ENCODE results near the gene UCK1. TPM values are rescaled to one million over a fixed set of nuclear protein-coding genes. Genes with fewer than 3 reads are reported as not detected.

The UCK1 gene
- total and polyA plus RNA-seq, 4 donors: 13.4 to 34.1 (median 24.0) TPM

GRCh38 chr9:131529597-131530545 is 1.2 kb downstream of the UCK1 start:
- peaks cover 6 to 29% (median 23%) of the 10 kb centered on the region in 4 donors for H3K4me1 ChIP-seq (ENCODE audit: control insufficient read depth in 4 of 4, insufficient read depth in 4 of 4, low read length in 3 of 4)
- peak; percentile 52 for DNase-seq (ENCODE audit: low spot score)
- no peaks in the 10 kb centered on the region for H3K27me3 ChIP-seq (ENCODE audit: control insufficient read depth in 4 of 4, insufficient read depth in 4 of 4, low read length in 3 of 4)
- H3K9me3 ChIP-seq (ENCODE audit: control insufficient read depth in 4 of 4, low read length in 3 of 4): no peaks in the 10 kb centered on the region
- TF ChIP-seq FOXA2 (IDR thresholded peaks at IDR 0.05): no peak
- no peak for TF ChIP-seq ATF3 (IDR thresholded peaks at IDR 0.05)
- no peak for TF ChIP-seq TAF1 (conservative IDR thresholded peaks at IDR 0.05)
- TF ChIP-seq, protein P1, sequence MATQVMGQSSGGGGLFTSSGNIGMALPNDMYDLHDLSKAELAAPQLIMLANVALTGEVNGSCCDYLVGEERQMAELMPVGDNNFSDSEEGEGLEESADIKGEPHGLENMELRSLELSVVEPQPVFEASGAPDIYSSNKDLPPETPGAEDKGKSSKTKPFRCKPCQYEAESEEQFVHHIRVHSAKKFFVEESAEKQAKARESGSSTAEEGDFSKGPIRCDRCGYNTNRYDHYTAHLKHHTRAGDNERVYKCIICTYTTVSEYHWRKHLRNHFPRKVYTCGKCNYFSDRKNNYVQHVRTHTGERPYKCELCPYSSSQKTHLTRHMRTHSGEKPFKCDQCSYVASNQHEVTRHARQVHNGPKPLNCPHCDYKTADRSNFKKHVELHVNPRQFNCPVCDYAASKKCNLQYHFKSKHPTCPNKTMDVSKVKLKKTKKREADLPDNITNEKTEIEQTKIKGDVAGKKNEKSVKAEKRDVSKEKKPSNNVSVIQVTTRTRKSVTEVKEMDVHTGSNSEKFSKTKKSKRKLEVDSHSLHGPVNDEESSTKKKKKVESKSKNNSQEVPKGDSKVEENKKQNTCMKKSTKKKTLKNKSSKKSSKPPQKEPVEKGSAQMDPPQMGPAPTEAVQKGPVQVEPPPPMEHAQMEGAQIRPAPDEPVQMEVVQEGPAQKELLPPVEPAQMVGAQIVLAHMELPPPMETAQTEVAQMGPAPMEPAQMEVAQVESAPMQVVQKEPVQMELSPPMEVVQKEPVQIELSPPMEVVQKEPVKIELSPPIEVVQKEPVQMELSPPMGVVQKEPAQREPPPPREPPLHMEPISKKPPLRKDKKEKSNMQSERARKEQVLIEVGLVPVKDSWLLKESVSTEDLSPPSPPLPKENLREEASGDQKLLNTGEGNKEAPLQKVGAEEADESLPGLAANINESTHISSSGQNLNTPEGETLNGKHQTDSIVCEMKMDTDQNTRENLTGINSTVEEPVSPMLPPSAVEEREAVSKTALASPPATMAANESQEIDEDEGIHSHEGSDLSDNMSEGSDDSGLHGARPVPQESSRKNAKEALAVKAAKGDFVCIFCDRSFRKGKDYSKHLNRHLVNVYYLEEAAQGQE (IDR thresholded peaks at IDR 0.05): peak; percentile 72
- TF ChIP-seq RAD21 (IDR thresholded peaks at IDR 0.05): peak in 1 of 2 donors; percentile 44
- TF ChIP-seq RXRA (IDR thresholded peaks at IDR 0.05): peak; percentile 45 to 58
- TF ChIP-seq SP1 (IDR thresholded peaks at IDR 0.05): peak; percentile 50
- TF ChIP-seq HNF4A (conservative IDR thresholded peaks at IDR 0.05): peak; percentile 95 to 97
- no peak for TF ChIP-seq NR2F2 (IDR thresholded peaks at IDR 0.05)
- peak in 1 of 2 donors; percentile 20 for TF ChIP-seq GABPA (IDR thresholded peaks at IDR 0.05 in 1 of 2, conservative IDR thresholded peaks at IDR 0.05 in 1 of 2)
- TF ChIP-seq, protein P2, sequence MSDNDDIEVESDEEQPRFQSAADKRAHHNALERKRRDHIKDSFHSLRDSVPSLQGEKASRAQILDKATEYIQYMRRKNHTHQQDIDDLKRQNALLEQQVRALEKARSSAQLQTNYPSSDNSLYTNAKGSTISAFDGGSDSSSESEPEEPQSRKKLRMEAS (IDR thresholded peaks at IDR 0.05): no peak
- TF ChIP-seq YY1 (IDR thresholded peaks at IDR 0.05): peak; percentile 73
- no peak for TF ChIP-seq CTCF (IDR thresholded peaks at IDR 0.05; ENCODE audit: low read depth, low read length, missing input control)
- no peak for TF ChIP-seq JUND (IDR thresholded peaks at IDR 0.05)
- TF ChIP-seq FOXA1 (IDR thresholded peaks at IDR 0.05): no peak
- TF ChIP-seq EGR1 (IDR thresholded peaks at IDR 0.05; ENCODE audit: low read depth in 2 of 2): no peak
- no peak for TF ChIP-seq ZBTB33 (IDR thresholded peaks at IDR 0.05)
- TF ChIP-seq HNF4G (IDR thresholded peaks at IDR 0.05): peak; percentile 74
- WGBS: 35% methylated on average over 24 of the region's 24 CpGs
- H3K4me3 ChIP-seq (ENCODE audit: low read depth in 1 of 3, low read length in 3 of 3): peak overlapping the region; percentile 59 to 96 (median 94)
- peaks cover 10 to 37% (median 16%) of the 10 kb centered on the region in 4 donors for H3K36me3 ChIP-seq (ENCODE audit: control insufficient read depth in 4 of 4, insufficient read depth in 3 of 4, low read depth in 1 of 4, low read length in 3 of 4)
- peak overlapping the region; percentile 1 to 90 for H3K9ac ChIP-seq (ENCODE audit: low read depth in 1 of 2, low read length in 2 of 2)
- peak overlapping the region; percentile 68 to 80 for H3K27ac ChIP-seq (ENCODE audit: low read depth in 1 of 2, low read length in 2 of 2)

All from liver (tissue), 9 donors.